GM12801 (cell line): Measurements from ENCODE around the gene CTNNA1.

Source experiments
- CTCF ChIP-seq: IDR thresholded peaks from one replicate; pipeline ENCODE4 v1.5.1; 2011; ENCODE audit warnings: control low read depth; ENCODE audit not compliant: insufficient read length; ENCODE audit errors: extremely low read depth

The CTNNA1 gene

DNA sequence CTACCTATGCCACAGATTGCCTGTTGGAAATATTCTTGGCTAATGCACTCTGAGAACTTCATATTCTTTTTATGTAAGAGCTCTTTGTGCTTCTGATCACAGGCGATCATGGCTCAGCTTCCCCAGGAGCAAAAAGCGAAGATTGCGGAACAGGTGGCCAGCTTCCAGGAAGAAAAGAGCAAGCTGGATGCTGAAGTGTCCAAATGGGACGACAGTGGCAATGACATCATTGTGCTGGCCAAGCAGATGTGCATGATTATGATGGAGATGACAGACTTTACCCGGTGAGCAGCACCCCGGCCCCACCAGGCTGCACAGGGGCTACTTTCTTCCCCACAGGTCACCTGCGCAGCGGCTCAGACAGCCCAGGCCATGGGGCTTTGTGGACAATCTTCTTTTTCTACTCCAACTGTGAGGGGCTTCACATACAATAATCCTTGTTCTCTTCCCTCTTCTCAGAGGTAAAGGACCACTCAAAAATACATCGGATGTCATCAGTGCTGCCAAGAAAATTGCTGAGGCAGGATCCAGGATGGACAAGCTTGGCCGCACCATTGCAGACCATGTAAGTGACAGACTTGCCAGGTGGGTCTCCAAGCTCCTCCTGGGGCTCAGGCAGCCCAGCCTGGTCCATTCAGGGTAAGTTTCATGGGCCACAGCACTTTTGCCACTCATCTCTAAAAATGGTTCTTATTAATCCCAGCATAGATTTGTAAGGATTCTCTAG is 177.3 kb downstream of the CTNNA1 start:
- TF ChIP-seq CTCF, result no peak

- no peak for TF ChIP-seq CTCF
Observed at GRCh38 chr5:138932171-138932810, 179.1 kb downstream of the CTNNA1 start.

- no peak for TF ChIP-seq CTCF
Observed at GRCh38 chr5:138933522-138934290, 180.5 kb downstream of the CTNNA1 start.

- no peak for TF ChIP-seq CTCF
Observed at GRCh38 chr5:138934971-138935370, 181.7 kb downstream of the CTNNA1 start.

GRCh38 chr5:138935466-138935865 is 182.2 kb downstream of the CTNNA1 start:
- no peak for TF ChIP-seq CTCF

DNA sequence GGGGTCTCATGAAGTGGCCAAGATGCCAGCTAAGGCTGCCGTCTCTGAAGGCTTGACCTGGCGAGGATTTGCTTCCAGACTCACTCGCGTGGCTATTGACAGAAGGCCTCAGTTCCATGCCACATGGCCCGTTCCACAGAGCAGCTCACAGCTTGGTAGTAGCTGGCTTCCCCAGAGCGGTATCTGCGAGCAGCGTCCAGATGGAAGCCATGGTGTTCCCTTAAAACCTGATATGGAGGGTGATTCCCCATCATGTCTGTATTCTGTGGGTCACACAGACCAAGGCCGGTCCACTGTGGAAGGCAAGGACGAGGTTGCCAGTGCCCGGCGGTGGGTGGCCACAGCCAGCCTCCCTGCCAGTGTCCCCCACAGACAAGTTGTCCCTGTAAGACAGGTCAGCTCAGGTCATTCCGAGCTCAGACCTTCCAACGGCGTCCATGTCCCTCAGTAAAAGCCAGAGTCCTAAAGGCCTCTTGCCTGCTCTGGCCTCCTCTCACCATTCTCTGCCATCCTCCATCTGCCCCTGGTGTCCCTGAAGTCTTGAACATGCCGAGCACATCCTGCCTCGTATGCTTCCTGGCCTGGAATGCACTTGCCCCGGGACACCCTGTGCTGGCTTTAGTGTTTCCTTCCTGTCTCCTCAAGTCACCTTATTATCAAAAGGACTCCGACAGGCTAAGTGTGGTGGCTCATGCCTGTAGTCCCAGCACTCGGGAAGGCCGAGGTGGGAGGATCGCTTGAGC is 183.2 kb downstream of the CTNNA1 start:
- no peak for TF ChIP-seq CTCF

- no peak for TF ChIP-seq CTCF
Observed at GRCh38 chr5:138936968-138937345, 183.7 kb downstream of the CTNNA1 start.
